HG03565 (cell line): ENCODE data around the gene SMARCB1.

Experiments used
- ATAC-seq: cut with Tn5 transposase; IDR thresholded peaks from one replicate; pipeline ENCODE4 v1.9.1; 2021; ENCODE audit warnings: mild to moderate bottlenecking, moderate library complexity; ENCODE audit not compliant: unreplicated experiment

Gene SMARCB1

GRCh38 chr22:23828800-23829680 is 42.3 kb downstream of the SMARCB1 start:
- ATAC-seq: no peak

- ATAC-seq: no peak
Measured at GRCh38 chr22:23829845-23830372, 43.1 kb downstream of the SMARCB1 start.

- no peak for ATAC-seq
Measured at GRCh38 chr22:23831261-23831660, 44.5 kb downstream of the SMARCB1 start.

DNA sequence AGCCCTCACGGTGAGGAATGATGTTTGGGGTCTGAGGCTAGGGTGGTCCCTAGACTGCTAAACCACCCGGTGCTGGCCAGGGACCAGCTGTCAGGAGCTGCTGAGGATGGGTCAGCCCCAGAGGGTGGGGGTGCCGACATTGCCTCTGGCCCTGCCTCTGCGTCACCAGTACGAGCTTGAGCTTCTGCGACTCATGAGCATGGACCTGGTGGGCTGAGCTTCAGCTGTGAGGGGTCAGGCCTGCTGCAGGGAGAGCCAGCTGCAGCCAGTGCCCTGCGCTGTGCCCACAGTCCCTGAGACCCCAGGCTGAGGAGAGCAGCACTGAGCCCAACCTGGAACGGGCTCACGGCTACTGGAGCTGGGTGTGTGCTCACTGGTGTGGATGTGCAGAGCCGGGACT is 45.0 kb downstream of the SMARCB1 start:
- ATAC-seq: no peak

DNA sequence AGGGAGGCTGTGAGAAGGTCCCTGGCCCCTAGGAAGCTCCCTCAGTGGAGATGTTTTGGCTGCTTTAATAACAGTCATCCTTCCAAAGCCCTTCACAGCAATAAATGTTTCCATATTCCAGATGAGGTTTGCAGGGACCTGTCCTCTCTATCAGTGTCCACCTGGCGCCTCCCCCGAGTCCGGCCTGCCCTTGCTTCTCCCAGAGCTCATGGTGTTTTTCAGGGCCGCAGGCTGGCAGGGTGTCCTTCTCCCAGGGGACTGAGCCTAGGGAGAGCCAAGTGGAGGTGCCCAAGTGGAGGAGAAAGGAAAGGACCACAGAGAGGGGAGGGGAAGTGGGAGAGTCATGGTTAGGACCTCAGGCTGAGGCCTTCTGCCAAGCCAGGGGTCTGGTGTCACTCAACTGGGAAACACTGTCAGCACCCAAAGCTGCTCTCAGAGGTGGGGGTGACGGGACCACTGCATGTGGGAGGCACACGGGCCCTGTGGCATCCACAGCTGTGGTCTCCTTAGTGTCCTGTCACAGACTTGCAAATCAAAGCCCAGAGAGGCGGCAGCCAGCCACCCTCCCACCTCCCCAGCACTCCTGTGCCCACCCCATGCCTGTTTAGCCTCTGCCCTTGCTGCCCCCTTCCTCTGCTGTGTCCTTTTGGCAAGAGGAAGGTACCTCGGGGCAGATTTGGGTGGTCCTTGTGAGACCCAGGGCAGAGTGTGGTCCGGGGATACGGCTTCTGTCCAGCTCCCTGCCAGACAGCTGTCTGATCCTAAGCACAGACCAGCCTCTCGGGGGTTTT is 45.7 kb downstream of the SMARCB1 start:
- ATAC-seq: no peak

GRCh38 chr22:23833017-23833751 is 46.4 kb downstream of the SMARCB1 start:
- no peak for ATAC-seq

DNA sequence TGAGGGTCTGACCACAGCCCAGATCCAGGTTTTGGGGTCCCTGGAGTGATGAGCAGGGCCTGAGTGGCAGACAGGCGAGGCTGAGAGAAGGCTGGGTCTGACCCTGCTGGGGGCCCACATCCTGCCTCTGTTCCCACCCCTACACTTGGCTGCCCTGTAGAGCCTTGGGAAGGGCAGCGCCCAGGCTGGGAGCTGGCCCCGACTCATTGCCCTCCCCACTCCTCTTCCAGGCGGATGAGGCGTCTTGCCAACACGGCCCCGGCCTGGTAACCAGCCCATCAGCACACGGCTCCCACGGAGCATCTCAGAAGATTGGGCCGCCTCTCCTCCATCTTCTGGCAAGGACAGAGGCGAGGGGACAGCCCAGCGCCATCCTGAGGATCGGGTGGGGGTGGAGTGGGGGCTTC is 47.1 kb downstream of the SMARCB1 start:
- no peak for ATAC-seq

DNA sequence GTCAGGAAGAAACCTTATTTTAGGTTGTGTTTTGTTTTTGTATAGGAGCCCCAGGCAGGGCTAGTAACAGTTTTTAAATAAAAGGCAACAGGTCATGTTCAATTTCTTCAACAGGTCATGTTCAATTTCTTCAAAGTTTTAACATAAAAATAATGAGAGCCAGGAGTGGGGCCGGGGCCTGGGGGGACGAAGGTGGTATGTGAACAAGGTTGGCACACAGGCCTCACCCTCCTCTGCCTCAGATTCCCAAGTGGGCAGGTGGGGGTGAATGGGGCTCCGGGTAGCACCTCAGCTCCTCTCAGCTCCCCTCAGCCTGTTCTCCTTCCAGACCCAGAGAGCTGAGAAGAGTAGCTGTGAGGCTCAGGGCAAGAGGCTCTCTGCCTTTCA is 47.6 kb downstream of the SMARCB1 start:
- no peak for ATAC-seq

GRCh38 chr22:23834793-23835483 is 48.2 kb downstream of the SMARCB1 start:
- no peak for ATAC-seq

DNA sequence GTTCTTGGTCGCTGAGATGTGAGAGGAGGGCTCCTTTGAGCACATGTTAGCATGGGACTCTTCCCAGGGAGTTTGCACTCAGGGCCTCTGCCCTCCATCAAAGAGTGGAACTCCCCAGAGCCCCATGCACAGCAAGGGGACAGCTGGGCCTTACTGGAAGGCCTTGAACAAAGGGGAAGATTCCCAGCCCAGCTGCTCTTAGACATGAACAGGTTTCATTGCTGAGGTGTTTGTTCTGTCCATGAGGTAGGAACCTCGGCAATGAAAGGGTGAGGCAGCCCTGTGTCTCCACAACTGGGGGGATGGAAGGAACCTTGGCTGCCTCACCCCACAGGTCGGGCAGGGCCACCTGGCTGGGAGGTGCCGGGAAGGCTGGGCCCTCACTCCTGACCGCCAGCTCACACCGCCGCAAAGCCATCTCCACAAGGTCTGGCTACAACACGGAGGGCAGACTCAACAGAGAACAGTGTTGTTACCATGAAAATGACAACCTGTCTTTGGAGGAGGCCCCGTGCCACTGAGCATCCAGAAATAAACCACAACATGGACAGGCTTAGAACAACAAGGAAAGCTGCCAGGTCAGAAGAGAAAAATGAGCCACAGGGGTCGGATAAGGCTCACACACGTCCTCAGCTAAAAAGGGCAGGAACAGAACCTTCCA is 48.8 kb downstream of the SMARCB1 start:
- ATAC-seq: no peak

DNA sequence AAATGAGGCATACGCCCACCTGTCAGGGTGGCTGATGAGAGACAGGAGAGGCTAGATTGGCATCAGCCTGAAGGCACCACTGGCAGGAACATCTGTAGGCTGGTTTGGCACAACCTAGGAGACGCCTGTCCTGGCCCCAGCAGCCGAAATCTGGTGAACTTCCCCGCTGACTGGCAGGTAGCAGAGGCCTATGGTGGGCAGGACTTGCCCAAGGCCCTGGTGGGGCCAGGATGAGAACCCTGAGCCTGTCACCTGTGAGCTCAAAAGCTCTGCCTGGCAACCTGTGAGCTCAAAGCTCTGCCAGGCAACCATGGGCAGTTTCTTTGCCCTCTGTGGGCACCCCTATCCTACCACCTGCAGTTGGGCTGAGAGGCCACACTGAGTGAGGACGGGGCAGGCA is 49.5 kb downstream of the SMARCB1 start:
- no peak for ATAC-seq

GRCh38 chr22:23836692-23837495 is 50.1 kb downstream of the SMARCB1 start:
- ATAC-seq: no peak

DNA sequence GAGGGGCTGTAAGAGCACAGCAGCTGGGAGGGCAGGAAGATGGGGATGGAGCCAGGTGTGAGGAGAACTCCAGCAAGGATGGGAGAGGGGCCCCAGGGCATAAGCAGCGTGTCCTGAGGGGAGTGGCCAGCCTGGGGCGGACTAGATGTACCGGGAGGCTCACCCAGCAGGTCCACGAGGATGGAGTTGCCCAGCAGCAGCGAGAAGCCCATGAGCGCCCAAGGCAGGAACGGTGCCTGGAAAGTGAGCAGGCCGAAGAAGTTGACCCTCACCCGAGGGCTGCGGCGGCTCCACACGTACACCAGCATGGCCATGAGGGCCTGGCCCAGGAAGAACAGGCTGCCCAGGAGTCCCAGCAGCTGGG is 50.7 kb downstream of the SMARCB1 start:
- no peak for ATAC-seq

DNA sequence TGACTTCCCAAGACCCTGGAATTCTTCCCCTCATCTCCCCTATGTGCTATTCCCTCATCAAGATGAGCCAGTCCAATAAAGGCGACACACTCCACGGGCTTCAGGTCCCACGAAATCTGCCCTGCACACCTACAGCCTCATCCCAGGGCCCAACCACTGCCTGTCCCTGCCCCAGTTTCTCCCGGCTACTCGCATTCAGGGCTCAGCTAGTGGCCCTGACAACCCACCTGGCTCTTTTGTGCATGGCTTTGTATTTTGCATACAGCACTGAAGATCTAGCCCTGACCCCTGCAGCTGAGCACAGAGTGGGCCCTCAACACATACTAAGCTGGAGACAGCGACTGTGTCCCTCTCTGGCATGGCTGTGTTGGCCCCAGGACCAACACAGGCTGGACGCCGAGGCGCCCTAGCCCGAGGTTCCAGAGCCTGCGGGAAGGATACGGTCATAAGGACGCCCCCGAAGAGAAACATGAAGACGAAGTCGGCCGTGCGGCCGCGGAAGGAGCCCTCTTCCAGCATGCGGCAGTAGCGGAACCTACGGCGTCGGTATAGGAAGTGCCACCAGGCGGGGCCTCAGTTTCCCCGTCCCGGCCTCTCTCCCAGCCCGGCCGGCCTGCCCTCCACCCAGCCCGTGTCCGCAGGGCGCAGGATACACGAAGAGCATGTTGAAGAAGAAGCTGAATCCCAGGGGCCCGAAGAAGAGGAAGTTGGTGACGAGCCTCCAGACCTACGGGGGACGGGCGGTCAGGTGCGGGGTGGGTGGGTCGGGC is 51.3 kb downstream of the SMARCB1 start:
- no peak for ATAC-seq

DNA sequence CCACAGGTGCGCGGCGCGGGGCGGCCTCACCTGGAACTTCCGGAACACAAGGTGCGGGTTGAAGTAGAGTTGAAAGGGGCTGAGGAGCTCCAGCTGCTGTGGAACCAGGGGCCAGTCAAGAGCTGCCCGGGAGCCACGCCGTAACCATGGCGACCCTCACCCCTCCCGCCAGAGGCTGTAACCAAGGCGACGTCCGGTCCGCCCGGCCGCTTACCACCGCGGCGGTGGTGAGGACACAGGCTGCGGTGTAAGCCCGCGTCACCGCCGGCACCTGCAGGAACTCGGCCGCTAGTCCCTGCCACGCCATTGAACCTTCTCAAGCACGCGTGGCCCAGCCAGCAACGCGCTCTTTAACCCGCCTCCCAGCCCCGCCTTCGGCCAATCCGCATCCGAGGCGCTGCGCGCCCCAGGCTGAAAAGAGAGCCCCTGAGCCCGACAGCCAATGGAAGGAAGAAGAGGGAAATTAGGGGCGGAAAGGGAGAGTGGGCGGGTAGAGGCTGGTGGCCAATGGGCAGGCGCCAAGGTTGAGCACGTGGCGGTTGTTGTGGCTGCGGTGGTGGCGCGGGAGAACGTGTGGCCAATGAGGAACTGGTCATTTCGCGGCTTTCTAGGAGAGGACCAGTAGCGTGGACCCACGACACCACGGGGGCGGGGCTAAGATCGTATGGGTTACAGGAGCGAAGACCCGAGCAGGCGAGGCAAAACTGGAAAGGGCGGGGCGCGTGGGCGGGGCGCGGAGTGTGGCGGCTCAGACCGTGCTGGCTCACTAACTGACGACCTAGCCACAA is 52.1 kb downstream of the SMARCB1 start, which contains the start of gene DERL3:
TSS of gene DERL3 (minus strand) at position 326 of the 788 bp plus-strand sequence. CDS start at position 307, 19 bp downstream.
- peak; percentile 68 for ATAC-seq

DNA sequence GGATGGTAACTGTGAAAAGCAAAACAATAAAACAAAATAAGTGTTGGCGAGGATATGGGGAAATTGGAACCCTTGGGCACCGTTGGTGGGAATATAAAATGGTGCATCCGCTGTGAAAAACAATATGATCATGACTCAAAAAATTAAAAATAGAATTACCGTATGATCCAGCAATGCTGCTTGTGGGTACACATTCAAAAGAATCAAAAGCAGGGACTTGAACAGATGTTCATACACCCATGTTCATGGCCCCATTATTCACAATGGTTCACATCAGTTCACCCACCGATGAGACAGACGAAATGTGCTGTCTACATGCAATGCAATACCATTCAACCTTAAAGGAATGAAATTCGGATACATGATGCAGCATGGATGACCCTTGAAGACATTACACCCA is 53.3 kb downstream of the SMARCB1 start:
- no peak for ATAC-seq

DNA sequence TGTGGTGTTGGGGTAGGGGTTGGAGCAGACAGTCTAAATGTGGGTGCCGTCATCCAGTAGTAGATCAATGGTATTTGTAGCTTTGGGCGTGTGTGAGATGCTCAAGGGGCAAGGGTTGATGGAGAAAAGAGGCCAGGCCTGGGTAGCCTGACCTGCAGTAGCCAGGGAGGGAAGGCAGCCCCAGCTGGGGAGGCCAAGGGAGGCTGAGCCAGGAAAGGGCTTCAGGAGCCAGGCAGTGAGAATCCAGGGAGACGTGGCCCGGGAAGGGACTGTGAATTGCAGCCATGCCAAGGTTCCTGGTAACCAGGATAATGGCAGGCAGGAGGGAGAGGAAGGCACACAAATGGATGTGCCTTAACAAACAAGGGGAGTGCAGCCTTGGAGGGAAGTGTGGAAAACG is 54.5 kb downstream of the SMARCB1 start:
- no peak for ATAC-seq
